ENCODE data around the gene DYSF. TPM values are rescaled to one million over a fixed set of nuclear protein-coding genes. Genes with fewer than 3 reads are reported as not detected.

Gene DYSF
- total RNA-seq, 1 experiment from 2014 or later = 0.89 TPM

DNA sequence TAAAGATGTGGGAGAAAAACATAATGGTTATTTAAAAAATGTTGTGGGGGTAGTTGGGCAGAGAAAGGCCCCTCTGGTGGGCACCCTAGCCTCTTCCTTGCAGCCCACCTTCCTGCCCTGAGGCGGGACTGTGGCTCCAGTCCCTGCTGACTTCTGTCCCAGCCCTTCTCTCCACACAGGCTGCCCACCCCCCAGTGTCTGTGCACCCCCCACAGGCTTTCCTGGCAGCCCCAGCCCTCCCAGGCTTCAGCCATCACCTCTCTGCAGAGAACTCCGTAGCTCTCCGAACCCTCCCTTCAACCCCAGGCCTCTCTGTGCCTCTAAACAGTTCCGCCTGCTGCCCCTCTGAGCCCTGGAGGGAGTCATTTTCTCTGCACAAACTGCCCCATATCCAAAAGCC is 75.4 kb downstream of the DYSF start:
- no peak overlapping the region for H3K27ac ChIP-seq (ENCODE audit: low read depth, low read length)
- DNase-seq (ENCODE audit: low read depth, low spot score) = no peak
- no peaks in the 10 kb centered on the region; a peak in 1 of 4 replicates for H3K9me3 ChIP-seq (ENCODE audit: control insufficient read depth in 1 of 2, insufficient read depth in 1 of 2, low read depth in 1 of 2, low read length in 2 of 2)
- no TSS peak for BruUV-seq (replicated peaks)
- no peak for ATAC-seq
- no peaks in the 10 kb centered on the region for H3K27me3 ChIP-seq (ENCODE audit: insufficient read depth, low read length)
- no peak overlapping the region for H2AFZ ChIP-seq (ENCODE audit: low read depth, low read length, poor library complexity, severe bottlenecking)
- H3K79me2 ChIP-seq (ENCODE audit: insufficient read depth, low read length) = no peaks in the 10 kb centered on the region
- ChIA-PET CTCF (interaction anchor here (1.3 kb wide), 1 partner anchor 18 kb away, joined by 4 read pairs; no protein-coding TSS in a partner anchor), RAD21 (ENCODE audit: low non-redundant PET in 1 of 2, low total read pairs in 2 of 2, uncharacterized antibody in 2 of 2, unreplicated experiment in 2 of 2) (no interaction called here), POLR2A (no interaction called here)
- no peaks in the 10 kb centered on the region for H4K20me1 ChIP-seq (ENCODE audit: insufficient read depth)
- no peak overlapping the region for H3K4me3 ChIP-seq (replicated peaks in 1 of 2; ENCODE audit: low read depth in 1 of 2, low read length in 2 of 2)
- H3K4me2 ChIP-seq (ENCODE audit: low read length) = no peak overlapping the region
- H3K9ac ChIP-seq (ENCODE audit: low read length) = no peak overlapping the region
- H3K9me2 ChIP-seq (ENCODE audit: insufficient read depth) = no peaks in the 10 kb centered on the region
- H3K36me3 ChIP-seq (ENCODE audit: control insufficient read depth in 1 of 2, insufficient read depth in 2 of 2, low read length in 2 of 2) = no peaks in the 10 kb centered on the region
- TF ChIP-seq SP1 (IDR thresholded peaks at IDR 0.05; ENCODE audit: low read depth) (no peak), RAD21 (IDR thresholded peaks at IDR 0.05; ENCODE audit: low read depth) (no peak), JUND (IDR thresholded peaks at IDR 0.05) (no peak)
- TF ChIP-seq, protein P1, sequence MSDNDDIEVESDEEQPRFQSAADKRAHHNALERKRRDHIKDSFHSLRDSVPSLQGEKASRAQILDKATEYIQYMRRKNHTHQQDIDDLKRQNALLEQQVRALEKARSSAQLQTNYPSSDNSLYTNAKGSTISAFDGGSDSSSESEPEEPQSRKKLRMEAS (IDR thresholded peaks at IDR 0.05) = no peak
- H3K4me1 ChIP-seq (ENCODE audit: control insufficient read depth in 1 of 2, insufficient read depth in 2 of 2, low read length in 2 of 2) = peaks cover 0 to 18% of the 10 kb centered on the region in 2 experiments; a peak in 2 of 4 replicates
- intact Hi-C loops (cut with micrococcal nuclease) = no loop called here

DNA sequence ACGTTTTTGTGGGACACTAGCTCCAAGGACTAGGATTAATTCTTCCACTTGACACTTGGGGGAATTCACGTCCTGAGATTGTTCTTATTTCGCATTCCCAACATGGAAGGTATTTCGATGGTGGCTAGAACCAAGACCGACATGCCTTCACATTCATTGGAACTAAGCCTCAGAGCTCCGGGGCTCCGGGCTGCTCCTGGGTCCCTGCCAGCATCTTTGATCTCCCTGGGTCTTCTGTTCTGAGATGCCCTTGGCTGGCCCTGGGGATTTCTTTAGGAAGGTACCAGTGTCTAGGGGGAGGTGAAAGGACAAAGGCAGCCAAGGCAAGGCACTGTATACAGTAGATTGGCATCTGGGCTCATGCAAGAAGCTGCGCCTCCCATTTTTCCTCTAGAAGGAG is 76.8 kb downstream of the DYSF start:
- Histone ChIP-seq H4K20me1 (ENCODE audit: insufficient read depth) (no peaks in the 10 kb centered on the region), H3K27me3 (ENCODE audit: insufficient read depth, low read length) (no peaks in the 10 kb centered on the region), H3K4me3 (replicated peaks in 1 of 2; ENCODE audit: low read depth in 1 of 2, low read length in 2 of 2) (no peak overlapping the region), H3K4me1 (ENCODE audit: control insufficient read depth in 1 of 2, insufficient read depth in 2 of 2, low read length in 2 of 2) (peaks cover 0 to 18% of the 10 kb centered on the region in 2 experiments; a peak in 2 of 4 replicates), H3K36me3 (ENCODE audit: control insufficient read depth in 1 of 2, insufficient read depth in 2 of 2, low read length in 2 of 2) (no peaks in the 10 kb centered on the region), H2AFZ (ENCODE audit: low read depth, low read length, poor library complexity, severe bottlenecking) (no peak overlapping the region), H3K9me3 (ENCODE audit: control insufficient read depth in 1 of 2, insufficient read depth in 1 of 2, low read depth in 1 of 2, low read length in 2 of 2) (no peaks in the 10 kb centered on the region; a peak in 1 of 4 replicates), H3K27ac (ENCODE audit: low read depth, low read length) (no peak overlapping the region), H3K9me2 (ENCODE audit: insufficient read depth) (no peaks in the 10 kb centered on the region), H3K4me2 (ENCODE audit: low read length) (no peak overlapping the region), H3K9ac (ENCODE audit: low read length) (no peak overlapping the region), H3K79me2 (ENCODE audit: insufficient read depth, low read length) (no peaks in the 10 kb centered on the region)
- ChIA-PET CTCF (interaction anchor here (0.7 to 1.9 kb wide), 8 partner anchors 10 to 1333 kb away, joined by 3 to 10 read pairs (median 4); no protein-coding TSS in a partner anchor), RAD21 (ENCODE audit: low non-redundant PET in 1 of 2, low total read pairs in 2 of 2, uncharacterized antibody in 2 of 2, unreplicated experiment in 2 of 2) (interaction anchor here in 1 of 2 experiments (0.5 to 1.3 kb wide), 2 partner anchors 20 to 268 kb away, joined by 3 read pairs; no protein-coding TSS in a partner anchor), POLR2A (no interaction called here)
- ATAC-seq (no peak), DNase-seq (ENCODE audit: low read depth, low spot score) (no peak)
- intact Hi-C loops (cut with micrococcal nuclease) = loop anchor here (1.0 to 5.0 kb wide), 2 partner anchors 268 to 1217 kb away; no protein-coding TSS in a partner anchor
- no TSS peak for BruUV-seq (replicated peaks)
- TF ChIP-seq, protein P2, sequence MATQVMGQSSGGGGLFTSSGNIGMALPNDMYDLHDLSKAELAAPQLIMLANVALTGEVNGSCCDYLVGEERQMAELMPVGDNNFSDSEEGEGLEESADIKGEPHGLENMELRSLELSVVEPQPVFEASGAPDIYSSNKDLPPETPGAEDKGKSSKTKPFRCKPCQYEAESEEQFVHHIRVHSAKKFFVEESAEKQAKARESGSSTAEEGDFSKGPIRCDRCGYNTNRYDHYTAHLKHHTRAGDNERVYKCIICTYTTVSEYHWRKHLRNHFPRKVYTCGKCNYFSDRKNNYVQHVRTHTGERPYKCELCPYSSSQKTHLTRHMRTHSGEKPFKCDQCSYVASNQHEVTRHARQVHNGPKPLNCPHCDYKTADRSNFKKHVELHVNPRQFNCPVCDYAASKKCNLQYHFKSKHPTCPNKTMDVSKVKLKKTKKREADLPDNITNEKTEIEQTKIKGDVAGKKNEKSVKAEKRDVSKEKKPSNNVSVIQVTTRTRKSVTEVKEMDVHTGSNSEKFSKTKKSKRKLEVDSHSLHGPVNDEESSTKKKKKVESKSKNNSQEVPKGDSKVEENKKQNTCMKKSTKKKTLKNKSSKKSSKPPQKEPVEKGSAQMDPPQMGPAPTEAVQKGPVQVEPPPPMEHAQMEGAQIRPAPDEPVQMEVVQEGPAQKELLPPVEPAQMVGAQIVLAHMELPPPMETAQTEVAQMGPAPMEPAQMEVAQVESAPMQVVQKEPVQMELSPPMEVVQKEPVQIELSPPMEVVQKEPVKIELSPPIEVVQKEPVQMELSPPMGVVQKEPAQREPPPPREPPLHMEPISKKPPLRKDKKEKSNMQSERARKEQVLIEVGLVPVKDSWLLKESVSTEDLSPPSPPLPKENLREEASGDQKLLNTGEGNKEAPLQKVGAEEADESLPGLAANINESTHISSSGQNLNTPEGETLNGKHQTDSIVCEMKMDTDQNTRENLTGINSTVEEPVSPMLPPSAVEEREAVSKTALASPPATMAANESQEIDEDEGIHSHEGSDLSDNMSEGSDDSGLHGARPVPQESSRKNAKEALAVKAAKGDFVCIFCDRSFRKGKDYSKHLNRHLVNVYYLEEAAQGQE (IDR thresholded peaks at IDR 0.05; ENCODE audit: low read depth) = no peak
- TF ChIP-seq, protein P3, sequence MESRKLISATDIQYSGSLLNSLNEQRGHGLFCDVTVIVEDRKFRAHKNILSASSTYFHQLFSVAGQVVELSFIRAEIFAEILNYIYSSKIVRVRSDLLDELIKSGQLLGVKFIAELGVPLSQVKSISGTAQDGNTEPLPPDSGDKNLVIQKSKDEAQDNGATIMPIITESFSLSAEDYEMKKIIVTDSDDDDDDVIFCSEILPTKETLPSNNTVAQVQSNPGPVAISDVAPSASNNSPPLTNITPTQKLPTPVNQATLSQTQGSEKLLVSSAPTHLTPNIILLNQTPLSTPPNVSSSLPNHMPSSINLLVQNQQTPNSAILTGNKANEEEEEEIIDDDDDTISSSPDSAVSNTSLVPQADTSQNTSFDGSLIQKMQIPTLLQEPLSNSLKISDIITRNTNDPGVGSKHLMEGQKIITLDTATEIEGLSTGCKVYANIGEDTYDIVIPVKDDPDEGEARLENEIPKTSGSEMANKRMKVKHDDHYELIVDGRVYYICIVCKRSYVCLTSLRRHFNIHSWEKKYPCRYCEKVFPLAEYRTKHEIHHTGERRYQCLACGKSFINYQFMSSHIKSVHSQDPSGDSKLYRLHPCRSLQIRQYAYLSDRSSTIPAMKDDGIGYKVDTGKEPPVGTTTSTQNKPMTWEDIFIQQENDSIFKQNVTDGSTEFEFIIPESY (IDR thresholded peaks at IDR 0.05; ENCODE audit: extremely low read depth, insufficient replicate concordance, low read length) = no peak
- TF ChIP-seq EZH2phosphoT487 (IDR thresholded peaks at IDR 0.05; ENCODE audit: borderline replicate concordance) (no peak), ELF1 (IDR thresholded peaks at IDR 0.05; ENCODE audit: borderline replicate concordance, low read depth) (no peak), RAD21 (IDR thresholded peaks at IDR 0.05; ENCODE audit: low read depth) (no peak), CBX3 (IDR thresholded peaks at IDR 0.05; ENCODE audit: low read depth) (no peak), FOSL1 (IDR thresholded peaks at IDR 0.05; ENCODE audit: low read depth) (no peak), SRF (IDR thresholded peaks at IDR 0.05; ENCODE audit: low read depth) (no peak), ZFX (IDR thresholded peaks at IDR 0.05) (no peak), TCF7L2 (IDR thresholded peaks at IDR 0.05; ENCODE audit: borderline replicate concordance, extremely low read depth, insufficient read depth, insufficient read length) (no peak), POLR2A (IDR thresholded peaks at IDR 0.05; ENCODE audit: borderline replicate concordance, extremely low read depth, insufficient read depth, insufficient read length) (no peak), EZH2 (IDR thresholded peaks at IDR 0.05) (no peak), JUND (IDR thresholded peaks at IDR 0.05) (no peak), SP1 (IDR thresholded peaks at IDR 0.05; ENCODE audit: low read depth) (no peak)
